Panc1 (cell line): ENCODE data around the gene COPS2. TPM values are rescaled to one million over a fixed set of nuclear protein-coding genes. Genes with fewer than 3 reads are reported as not detected.

Experiments used
- ATAC-seq: fragments of 200-7000 bp; cut with Tn5 transposase; 2 replicates; pipeline ENCODE4 v1.9.1; 2020; ENCODE audit warnings: mild to moderate bottlenecking, moderate library complexity
- BruUV-seq: library from RNA; stranded (reverse); fragments of 400-500 nt; replicated peaks from 2 replicates; lab custom pipeline; 2021; lab: Mats Ljungman, UMichigan
- CTCF ChIA-PET: fragments of 300-600 bp; sonication (Branson Sonifier 250); formaldehyde crosslinking; loops from one replicate; lab custom pipeline; 2022; ENCODE audit warnings: antibody characterized with exemption; lab: Charles Lee
- POLR2A ChIA-PET: fragments of 300-600 bp; sonication (Branson Sonifier 250); formaldehyde crosslinking; loops from one replicate; lab custom pipeline; 2022; ENCODE audit warnings: antibody characterized with exemption; lab: Charles Lee
- DNase-seq: peaks from one replicate; pipeline ENCODE4 v3.0.0-alpha.2; 2010; ENCODE audit warnings: low read depth, low spot score
- H3K27ac ChIP-seq: 2 replicates; pipeline ENCODE4 v1.5.1; 2011; ENCODE audit warnings: mild to moderate bottlenecking, low read length, inconsistent platforms
- H3K27me3 ChIP-seq: fragments of 200-500 bp; sonication (Bioruptor generic); 2 replicates; pipeline ENCODE4 v1.6.0; 2014; ENCODE audit warnings: low read length, inconsistent platforms; ENCODE audit not compliant: control insufficient read depth, insufficient read depth
- H3K36me3 ChIP-seq: fragments of 200-500 bp; sonication (Bioruptor generic); 2 replicates; pipeline ENCODE4 v1.5.1; 2014; ENCODE audit warnings: inconsistent platforms, mild to moderate bottlenecking, low read length, moderate library complexity; ENCODE audit not compliant: control insufficient read depth, insufficient read depth
- H3K4me1 ChIP-seq: 2 replicates; pipeline ENCODE4 v1.5.1; 2011; ENCODE audit warnings: inconsistent platforms, mild to moderate bottlenecking, low read length, moderate library complexity; ENCODE audit not compliant: control insufficient read depth, insufficient read depth
- H3K4me3 ChIP-seq, 2 experiments: 2 replicates each; pipeline ENCODE4 v1.5.1; 2011 to 2012; ENCODE audit warnings: low read depth in 2 of 2, low read length in 2 of 2, mild to moderate bottlenecking in 2 of 2, inconsistent platforms in 1 of 2, moderate library complexity in 1 of 2
- H3K9me3 ChIP-seq: fragments of 200-500 bp; sonication (Bioruptor generic); 2 replicates; pipeline ENCODE4 v1.5.1; 2014; ENCODE audit warnings: low read depth, mild to moderate bottlenecking, inconsistent platforms, low read length, moderate library complexity; ENCODE audit not compliant: control insufficient read depth, insufficient read depth
- CTCF ChIP-seq: fragments of 450-650 bp; IDR thresholded peaks from 2 replicates; pipeline ENCODE4 v1.5.1; 2017; ENCODE audit warnings: mild to moderate bottlenecking
- POLR2AphosphoS5 ChIP-seq: IDR thresholded peaks from 2 replicates; pipeline ENCODE4 v1.6.1; 2012; ENCODE audit warnings: mild to moderate bottlenecking, low read depth, low read length, moderate library complexity
- REST ChIP-seq, 2 experiments: IDR thresholded peaks; 2 replicates each; pipeline ENCODE4 v1.6.1; 2011 to 2012; ENCODE audit warnings: low read depth in 2 of 2, control low read depth in 1 of 2, low read length in 1 of 2, mild to moderate bottlenecking in 1 of 2, moderate library complexity in 1 of 2; ENCODE audit not compliant: insufficient read depth in 1 of 2
- SIN3A ChIP-seq: IDR thresholded peaks from 2 replicates; pipeline ENCODE4 v1.6.1; 2012; ENCODE audit warnings: low read depth, mild to moderate bottlenecking, low read length, moderate library complexity, borderline replicate concordance; ENCODE audit not compliant: insufficient read depth
- TCF7L2 ChIP-seq: IDR thresholded peaks from 2 replicates; pipeline ENCODE4 v1.6.1; 2011; ENCODE audit warnings: mild to moderate bottlenecking, low read depth, low read length, inconsistent platforms
- in situ Hi-C: cut with HindIII; loops from 2 replicates; pipeline ENCODE4 v1.10.0; 2016; ENCODE audit warnings: low sequenced_read_pairs, low pct_unique_long_range_greater_than_20kb
- intact Hi-C: fragments of 100-400 bp; cut with micrococcal nuclease; formaldehyde crosslinking; loops from one replicate; pipeline ENCODE4 v1.10.0; 2022; ENCODE audit not compliant: unreplicated experiment
- total RNA-seq: library from RNA; stranded (reverse); gene quantifications from one replicate; pipeline ENCODE4 v1.2.1, GENCODE V29; 2021; ENCODE audit not compliant: unreplicated experiment

COPS2 gene
- total RNA-seq, 1 experiment from 2014 or later: 69.4 TPM

- H3K36me3 ChIP-seq: no peaks in the 10 kb centered on the region
- in situ Hi-C loops (no loop called here), intact Hi-C loops (no loop called here)
- H3K9me3 ChIP-seq: no peaks in the 10 kb centered on the region
- ChIA-PET CTCF (no interaction called here), POLR2A (interaction anchor here (0.5 kb wide), 1 partner anchor 30 kb away, joined by 3 read pairs; no protein-coding TSS in a partner anchor)
- TF ChIP-seq CTCF (no peak), TCF7L2 (no peak), REST (IDR thresholded peaks at IDR 0.05; ENCODE audit: insufficient read depth in 1 of 2, low read depth in 2 of 2, low read length in 1 of 2) (no peak), SIN3A (no peak), POLR2AphosphoS5 (no peak)
- H3K4me3 ChIP-seq: no peak overlapping the region
- no TSS peak for BruUV-seq
- H3K27me3 ChIP-seq: no peaks in the 10 kb centered on the region
- DNase-seq: no peak
- no peak overlapping the region for H3K27ac ChIP-seq
- H3K4me1 ChIP-seq: no peaks in the 10 kb centered on the region
- no peak for ATAC-seq
Measured at GRCh38 chr15:49182128-49182527, 26.7 kb upstream of the COPS2 start.

GRCh38 chr15:49179433-49180190 is 24.2 kb upstream of the COPS2 start:
- ChIA-PET CTCF (interaction anchor here (0.6 kb wide), 1 partner anchor 25 kb away, joined by 6 read pairs; no protein-coding TSS in a partner anchor), POLR2A (interaction anchor here (0.8 kb wide), 1 partner anchor 24 kb away, joined by 3 read pairs; the partner anchor contains the start of gene COPS2)
- H3K4me1 ChIP-seq: no peaks in the 10 kb centered on the region
- no peaks in the 10 kb centered on the region for H3K27me3 ChIP-seq
- DNase-seq (no peak), ATAC-seq (no peak)
- H3K9me3 ChIP-seq: no peaks in the 10 kb centered on the region
- intact Hi-C loops: no loop called here
- no peak overlapping the region for H3K4me3 ChIP-seq
- BruUV-seq: no TSS peak
- TF ChIP-seq CTCF (no peak), TCF7L2 (no peak), SIN3A (no peak), POLR2AphosphoS5 (no peak), REST (IDR thresholded peaks at IDR 0.05; ENCODE audit: insufficient read depth in 1 of 2, low read depth in 2 of 2, low read length in 1 of 2) (no peak)
- in situ Hi-C loops: no loop called here
- no peaks in the 10 kb centered on the region for H3K36me3 ChIP-seq
- H3K27ac ChIP-seq: no peak overlapping the region
